ELR (cell line): ENCODE results near the gene DHTKD1.
"Not testable (repeated sequence)": the region's sequence is repeated elsewhere in the genome, so short reads cannot be mapped to it uniquely, and the experiment has no call there.

Experiments
- DNase-seq: peaks from one replicate; pipeline ENCODE4 v3.0.0-alpha.2; 2015; ENCODE audit warnings: low read depth

Gene DHTKD1

DNA sequence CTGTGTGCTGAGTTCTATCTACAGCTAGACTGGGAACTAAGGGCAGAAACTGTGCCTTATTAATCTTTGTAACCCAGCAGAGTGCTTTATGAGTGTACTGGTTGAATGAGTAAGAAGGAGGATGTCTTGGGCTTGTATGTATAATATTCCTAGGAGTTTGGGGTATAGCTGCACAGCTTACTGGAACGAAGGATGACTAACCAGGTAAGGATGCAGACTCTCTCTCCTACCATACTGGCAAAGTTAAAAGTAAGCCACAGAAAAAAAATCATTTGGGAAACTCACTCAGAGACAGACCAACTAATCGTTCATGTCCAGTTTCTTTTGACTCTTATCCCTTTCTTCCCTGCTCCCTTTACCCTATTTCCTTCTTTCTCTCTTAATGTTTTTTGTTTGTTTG, 1.4 kb upstream of the DHTKD1 start:
- DNase-seq, result peak; percentile 96

DNA sequence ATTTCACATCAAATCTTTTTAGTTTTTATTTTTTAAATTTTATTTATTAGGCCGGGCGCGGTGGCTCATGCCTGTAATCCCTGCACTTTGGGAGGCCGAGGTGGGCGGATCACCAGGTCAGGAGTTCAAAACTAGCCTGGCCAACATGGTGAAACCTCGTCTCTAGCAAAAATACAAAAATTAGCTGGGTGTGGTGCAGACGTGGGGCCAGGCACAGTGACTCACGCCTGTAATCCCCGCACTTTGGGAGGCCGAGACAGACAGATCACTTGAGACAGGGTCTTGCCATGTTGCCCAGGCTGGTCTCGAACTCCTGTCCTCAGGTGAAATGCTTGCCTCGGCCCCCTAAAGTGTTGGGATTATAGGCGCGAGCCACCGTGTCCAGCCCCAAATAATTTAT, 2.7 kb downstream of the DHTKD1 start:
- not testable (repeated sequence) for DNase-seq

- no peak for DNase-seq
Measured at GRCh38 chr10:12073526-12073925, 4.8 kb downstream of the DHTKD1 start.

DNA sequence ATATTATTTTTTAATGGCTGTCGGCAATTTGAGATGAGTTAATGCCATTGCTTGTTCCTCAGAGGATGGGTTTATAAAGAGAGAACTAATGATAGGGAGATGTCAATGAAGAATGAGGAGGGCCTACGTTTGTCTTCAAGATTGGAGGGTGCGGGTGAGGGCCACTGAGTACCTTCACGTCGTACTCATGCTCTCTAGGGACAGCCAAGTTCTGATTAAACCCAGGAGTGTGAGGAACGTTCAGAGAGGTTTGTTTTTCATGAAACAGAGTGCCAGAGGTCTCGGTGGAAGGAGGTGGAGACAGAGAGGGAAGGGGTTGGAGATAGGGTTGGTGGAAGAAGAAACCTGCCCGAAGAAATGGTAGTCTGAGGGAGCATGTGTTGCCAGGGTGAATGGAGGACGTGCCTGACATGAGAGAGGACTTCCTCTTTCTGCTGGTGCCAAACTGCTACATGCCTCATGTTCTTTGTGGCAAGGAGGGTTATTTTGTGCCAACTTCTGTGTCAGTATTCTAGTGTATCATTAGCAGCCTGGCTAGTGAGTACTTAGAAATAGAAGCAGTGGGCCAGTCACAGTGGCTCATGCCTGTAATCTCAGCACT, 8.9 kb downstream of the DHTKD1 start:
- no peak for DNase-seq

DNA sequence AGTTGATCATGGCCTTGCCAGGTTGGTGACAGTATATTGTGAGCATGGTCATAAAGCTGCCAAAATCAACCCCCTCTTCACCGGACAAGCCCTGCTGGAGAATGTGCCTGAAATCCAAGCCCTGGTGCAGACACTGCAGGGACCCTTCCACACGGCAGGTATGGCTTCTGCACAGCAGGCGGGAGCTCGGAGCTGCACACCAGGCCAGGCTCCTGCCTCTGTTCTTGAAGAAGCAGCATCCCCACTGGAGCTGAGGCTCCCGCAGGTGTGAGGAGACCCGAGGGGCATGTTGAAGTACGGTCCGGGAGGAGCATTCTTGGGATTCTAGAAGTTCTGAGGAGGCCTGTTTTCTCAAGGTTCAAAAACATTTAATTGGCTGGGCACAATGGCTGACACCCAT, 12.7 kb downstream of the DHTKD1 start:
- no peak for DNase-seq

GRCh38 chr10:12081879-12082557, 13.3 kb downstream of the DHTKD1 start:
- peak; percentile 77 for DNase-seq

DNA sequence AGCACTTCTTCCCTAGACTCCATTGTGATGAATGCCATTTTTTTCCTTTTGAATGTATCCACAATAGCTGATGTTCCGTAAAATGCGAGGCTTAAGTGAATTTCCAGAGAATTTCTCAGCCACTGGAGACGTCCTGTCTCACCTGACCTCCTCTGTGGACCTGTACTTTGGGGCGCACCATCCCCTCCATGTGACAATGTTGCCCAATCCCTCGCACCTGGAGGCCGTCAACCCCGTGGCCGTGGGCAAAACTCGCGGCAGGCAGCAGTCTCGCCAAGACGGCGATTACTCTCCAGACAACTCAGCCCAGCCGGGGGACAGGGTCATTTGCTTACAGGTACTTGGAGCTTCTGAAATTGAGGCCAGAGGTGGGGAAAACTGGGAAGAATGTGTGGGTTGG, 20.2 kb downstream of the DHTKD1 start:
- no peak for DNase-seq

DNA sequence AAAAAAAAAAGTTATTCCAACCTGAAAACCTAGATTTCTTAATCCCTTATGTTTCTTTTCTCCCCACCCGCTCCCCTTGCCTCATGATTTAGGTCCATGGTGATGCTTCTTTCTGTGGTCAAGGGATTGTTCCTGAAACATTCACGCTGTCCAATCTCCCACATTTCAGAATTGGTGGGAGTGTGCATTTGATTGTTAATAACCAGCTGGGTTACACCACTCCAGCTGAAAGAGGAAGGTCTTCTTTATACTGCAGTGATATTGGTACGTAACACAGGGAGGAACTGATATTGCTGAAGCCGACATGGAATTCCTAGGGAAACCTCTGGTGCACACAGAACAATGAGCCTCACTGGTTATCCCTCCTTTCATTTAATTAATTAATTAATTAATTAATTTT, 22.7 kb downstream of the DHTKD1 start:
- DNase-seq, result no peak

GRCh38 chr10:12097361-12097760, 28.6 kb downstream of the DHTKD1 start:
- not testable (repeated sequence) for DNase-seq

- peak; percentile 31 for DNase-seq
Measured at GRCh38 chr10:12097791-12098190, 29.0 kb downstream of the DHTKD1 start.

DNA sequence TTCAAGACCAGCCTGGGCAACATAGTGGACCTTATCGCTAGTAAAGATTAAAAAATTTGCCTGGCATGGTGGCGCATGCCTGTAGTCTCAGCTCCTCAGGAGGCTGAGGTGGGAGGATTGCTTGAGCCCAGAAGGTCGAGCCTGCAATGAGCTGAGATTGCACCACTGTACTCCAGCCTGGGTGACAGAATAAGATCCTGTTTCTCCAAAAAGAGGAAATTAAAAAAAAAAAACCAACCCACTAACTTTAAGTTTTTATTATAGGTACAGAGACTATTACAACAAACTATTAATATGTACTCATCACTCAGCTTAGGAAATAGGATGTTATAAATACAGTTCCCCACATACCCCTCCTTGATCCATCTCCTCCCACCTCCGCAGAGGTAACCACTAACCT, 30.2 kb downstream of the DHTKD1 start:
- DNase-seq, result no peak

- DNase-seq, result no peak
Measured at GRCh38 chr10:12103802-12104201, 35.0 kb downstream of the DHTKD1 start.

GRCh38 chr10:12107781-12108180, 39.0 kb downstream of the DHTKD1 start:
- no peak for DNase-seq

DNA sequence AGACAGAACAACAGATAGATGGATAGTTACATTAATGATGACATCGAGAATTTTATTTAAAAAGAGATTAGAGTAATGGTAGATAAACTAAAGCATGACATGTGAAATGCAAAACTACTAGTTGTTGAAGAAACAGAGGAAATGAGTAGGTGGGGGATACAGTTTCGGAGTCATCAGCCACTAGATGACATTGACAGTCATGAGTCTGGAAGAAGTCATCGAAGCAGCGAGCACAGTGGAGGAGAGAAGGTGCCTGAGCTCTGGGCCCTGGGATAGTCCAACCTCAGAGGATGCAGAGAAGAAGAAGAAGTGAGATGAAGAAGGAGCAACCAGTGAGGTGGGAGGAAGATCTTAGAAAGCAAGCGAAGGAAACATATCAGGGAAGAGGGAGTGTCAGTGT, 40.5 kb downstream of the DHTKD1 start:
- DNase-seq, result no peak

DNA sequence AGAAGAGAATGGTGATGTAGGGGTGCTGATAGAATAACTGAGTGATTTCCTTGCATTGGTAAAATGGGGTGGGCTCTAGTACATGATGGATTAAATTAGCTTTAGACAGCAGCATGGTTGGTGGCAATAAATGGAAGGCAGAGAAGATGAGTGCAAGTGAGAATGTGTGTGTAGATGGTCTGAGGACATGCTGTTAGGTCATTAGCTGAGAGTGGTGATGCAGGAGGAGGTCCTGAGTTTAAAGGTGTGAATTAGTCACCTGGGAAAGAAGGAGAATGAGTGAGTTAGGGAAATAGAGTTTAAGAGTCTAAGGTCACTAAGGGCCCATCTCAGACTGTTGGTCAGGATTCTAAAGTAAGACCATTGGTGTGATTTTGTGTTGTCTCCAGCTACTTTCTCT, 42.8 kb downstream of the DHTKD1 start:
- DNase-seq, result no peak

GRCh38 chr10:12113627-12114026, 44.9 kb downstream of the DHTKD1 start:
- no peak for DNase-seq

GRCh38 chr10:12121673-12122072, 52.9 kb downstream of the DHTKD1 start:
- no peak for DNase-seq

DNA sequence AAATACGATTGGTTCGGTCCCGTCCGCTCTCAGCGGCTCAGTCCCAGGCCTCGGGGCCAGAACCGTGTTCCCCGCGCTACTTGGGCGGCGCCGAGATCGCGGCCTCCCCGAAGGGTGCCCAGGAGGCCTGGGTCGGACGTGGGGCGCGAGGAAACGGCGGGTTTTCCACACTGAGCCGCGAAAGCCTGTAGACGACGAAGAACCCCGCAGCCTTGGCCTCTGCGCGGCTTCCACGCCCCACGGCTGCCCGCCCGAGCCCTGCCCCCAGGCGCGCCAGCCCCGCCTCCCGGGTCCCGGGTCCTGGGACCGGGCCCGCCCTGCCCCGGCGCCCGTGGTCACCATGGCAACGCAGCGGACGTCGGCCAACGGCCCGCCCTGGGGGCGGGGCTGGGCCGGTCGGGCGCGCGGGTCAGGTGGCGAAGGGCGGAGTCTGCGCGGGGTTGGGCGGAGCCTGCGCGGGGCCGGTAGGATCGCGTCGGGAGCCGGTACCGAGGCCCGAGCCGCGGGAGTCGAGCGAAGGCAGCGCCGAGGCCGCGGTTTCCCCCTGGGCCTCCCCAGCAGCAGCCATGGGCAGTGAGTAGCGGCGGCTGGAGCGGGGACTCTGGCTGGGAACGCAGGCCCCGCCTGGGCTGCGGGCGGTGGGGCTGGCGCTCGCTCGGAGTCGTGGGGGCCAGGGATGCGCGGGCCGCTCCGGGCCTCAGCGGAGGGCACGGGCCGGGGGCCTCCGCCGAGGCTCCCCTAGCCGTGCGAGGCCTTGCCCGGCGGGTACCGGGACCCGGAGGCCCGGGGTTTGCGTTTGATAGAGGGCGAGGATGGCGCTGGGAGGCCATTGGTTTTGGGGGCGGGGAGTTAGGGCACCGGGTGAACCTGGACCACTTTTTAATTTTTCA, 60.7 kb downstream of the DHTKD1 start, which contains the start of gene SEC61A2:
Gene SEC61A2 (plus strand): TSS at position 456 of the 890 bp plus-strand sequence. CDS start 111 bp downstream, at position 567.
- peak; percentile 93 for DNase-seq

GRCh38 chr10:12130237-12130872, 61.6 kb downstream of the DHTKD1 start:
- DNase-seq, result peak; percentile 83

- no peak for DNase-seq
Measured at GRCh38 chr10:12135631-12136030, 66.9 kb downstream of the DHTKD1 start.

DNA sequence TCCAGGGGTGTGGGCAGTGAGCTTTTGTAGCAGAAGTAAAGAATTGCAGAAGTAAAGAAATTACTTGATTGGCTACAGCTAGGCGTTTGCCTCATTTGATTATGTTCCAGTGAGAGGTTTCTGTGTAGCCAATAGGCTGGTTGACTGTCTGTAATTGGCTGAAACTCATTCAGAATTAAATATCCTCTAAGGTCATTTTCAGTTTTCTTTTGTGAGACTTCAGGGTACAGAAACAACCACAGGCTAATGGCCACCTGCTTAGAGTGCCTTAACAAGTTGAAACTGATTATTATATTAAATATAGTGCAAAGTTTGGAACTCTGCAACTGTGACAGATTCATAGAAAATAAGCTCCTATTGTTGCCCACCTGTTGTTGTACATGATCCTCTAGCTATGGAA, 71.3 kb downstream of the DHTKD1 start:
- no peak for DNase-seq

- no peak for DNase-seq
Measured at GRCh38 chr10:12144538-12144937, 75.8 kb downstream of the DHTKD1 start.
